ENCODE measurements around the gene KCNA2.

The KCNA2 gene

GRCh38 chr1:110572751-110573150 is 33.4 kb downstream of the KCNA2 start:
- Histone ChIP-seq H3K27ac (ENCODE audit: low read depth, low read length) (no peak overlapping the region), H3K36me3 (ENCODE audit: control insufficient read depth, insufficient read depth, low read length) (no peaks in the 10 kb centered on the region), H3K27me3 (ENCODE audit: control insufficient read depth, insufficient read depth, low read length) (no peaks in the 10 kb centered on the region), H3K4me3 (ENCODE audit: low read length) (no peak overlapping the region), H3K9ac (ENCODE audit: low read length) (no peak overlapping the region), H3K4me1 (ENCODE audit: control insufficient read depth, insufficient read depth, low read length) (no peaks in the 10 kb centered on the region)

GRCh38 chr1:110570901-110571300 is 35.3 kb downstream of the KCNA2 start:
- H3K27me3 ChIP-seq (ENCODE audit: control insufficient read depth, insufficient read depth, low read length) = no peaks in the 10 kb centered on the region

GRCh38 chr1:110570307-110570706 is 35.9 kb downstream of the KCNA2 start:
- no peaks in the 10 kb centered on the region for H3K4me1 ChIP-seq (ENCODE audit: control insufficient read depth, insufficient read depth, low read length)
- no peaks in the 10 kb centered on the region for H3K36me3 ChIP-seq (ENCODE audit: control insufficient read depth, insufficient read depth, low read length)
- H3K27me3 ChIP-seq (ENCODE audit: control insufficient read depth, insufficient read depth, low read length) = no peaks in the 10 kb centered on the region
- no peak overlapping the region for H3K9ac ChIP-seq (ENCODE audit: low read length)
- H3K27ac ChIP-seq (ENCODE audit: low read depth, low read length) = no peak overlapping the region
- no peak overlapping the region for H3K4me3 ChIP-seq (ENCODE audit: low read length)

More at GRCh38 chr1:110570901-110571300, 35.3 kb downstream of the KCNA2 start:
- Histone ChIP-seq H3K36me3 (ENCODE audit: control insufficient read depth, insufficient read depth, low read length) (no peaks in the 10 kb centered on the region), H3K4me3 (ENCODE audit: low read length) (no peak overlapping the region), H3K27ac (ENCODE audit: low read depth, low read length) (no peak overlapping the region), H3K4me1 (ENCODE audit: control insufficient read depth, insufficient read depth, low read length) (no peaks in the 10 kb centered on the region), H3K9ac (ENCODE audit: low read length) (no peak overlapping the region)

GRCh38 chr1:110566836-110567235 is 39.3 kb downstream of the KCNA2 start:
- no peaks in the 10 kb centered on the region for H3K4me1 ChIP-seq (ENCODE audit: control insufficient read depth, insufficient read depth, low read length)
- no peak overlapping the region for H3K9ac ChIP-seq (ENCODE audit: low read length)
- no peaks in the 10 kb centered on the region for H3K36me3 ChIP-seq (ENCODE audit: control insufficient read depth, insufficient read depth, low read length)
- no peak overlapping the region for H3K27ac ChIP-seq (ENCODE audit: low read depth, low read length)
- no peaks in the 10 kb centered on the region for H3K27me3 ChIP-seq (ENCODE audit: control insufficient read depth, insufficient read depth, low read length)
- no peak overlapping the region for H3K4me3 ChIP-seq (ENCODE audit: low read length)

- no peaks in the 10 kb centered on the region for H3K27me3 ChIP-seq (ENCODE audit: control insufficient read depth, insufficient read depth, low read length)
- H3K27ac ChIP-seq (ENCODE audit: low read depth, low read length) = no peak overlapping the region
- no peaks in the 10 kb centered on the region for H3K36me3 ChIP-seq (ENCODE audit: control insufficient read depth, insufficient read depth, low read length)
- H3K9ac ChIP-seq (ENCODE audit: low read length) = no peak overlapping the region
- H3K4me3 ChIP-seq (ENCODE audit: low read length) = no peak overlapping the region
- no peaks in the 10 kb centered on the region for H3K4me1 ChIP-seq (ENCODE audit: control insufficient read depth, insufficient read depth, low read length)
Observed at GRCh38 chr1:110565565-110565964, 40.6 kb downstream of the KCNA2 start.

- Histone ChIP-seq H3K4me3 (ENCODE audit: low read length) (no peak overlapping the region), H3K4me1 (ENCODE audit: control insufficient read depth, insufficient read depth, low read length) (no peaks in the 10 kb centered on the region), H3K27ac (ENCODE audit: low read depth, low read length) (no peak overlapping the region), H3K36me3 (ENCODE audit: control insufficient read depth, insufficient read depth, low read length) (no peaks in the 10 kb centered on the region), H3K27me3 (ENCODE audit: control insufficient read depth, insufficient read depth, low read length) (no peaks in the 10 kb centered on the region), H3K9ac (ENCODE audit: low read length) (no peak overlapping the region)
Observed at GRCh38 chr1:110563089-110563488, 43.1 kb downstream of the KCNA2 start.

GRCh38 chr1:110561596-110561995 is 44.6 kb downstream of the KCNA2 start:
- Histone ChIP-seq H3K4me1 (ENCODE audit: control insufficient read depth, insufficient read depth, low read length) (no peaks in the 10 kb centered on the region), H3K36me3 (ENCODE audit: control insufficient read depth, insufficient read depth, low read length) (no peaks in the 10 kb centered on the region), H3K9ac (ENCODE audit: low read length) (no peak overlapping the region), H3K4me3 (ENCODE audit: low read length) (no peak overlapping the region), H3K27ac (ENCODE audit: low read depth, low read length) (no peak overlapping the region), H3K27me3 (ENCODE audit: control insufficient read depth, insufficient read depth, low read length) (no peaks in the 10 kb centered on the region)

GRCh38 chr1:110559157-110559556 is 47.0 kb downstream of the KCNA2 start:
- no peaks in the 10 kb centered on the region for H3K36me3 ChIP-seq (ENCODE audit: control insufficient read depth, insufficient read depth, low read length)
- peaks cover 3% of the 10 kb centered on the region for H3K27me3 ChIP-seq (ENCODE audit: control insufficient read depth, insufficient read depth, low read length)
- H3K4me1 ChIP-seq (ENCODE audit: control insufficient read depth, insufficient read depth, low read length) = peaks cover 5% of the 10 kb centered on the region
- H3K27ac ChIP-seq (ENCODE audit: low read depth, low read length) = no peak overlapping the region
- H3K9ac ChIP-seq (ENCODE audit: low read length) = no peak overlapping the region
- H3K4me3 ChIP-seq (ENCODE audit: low read length) = no peak overlapping the region

GRCh38 chr1:110557481-110557880 is 48.7 kb downstream of the KCNA2 start:
- Histone ChIP-seq H3K4me3 (ENCODE audit: low read length) (no peak overlapping the region), H3K27ac (ENCODE audit: low read depth, low read length) (no peak overlapping the region), H3K36me3 (ENCODE audit: control insufficient read depth, insufficient read depth, low read length) (no peaks in the 10 kb centered on the region), H3K4me1 (ENCODE audit: control insufficient read depth, insufficient read depth, low read length) (peaks cover 5% of the 10 kb centered on the region), H3K27me3 (ENCODE audit: control insufficient read depth, insufficient read depth, low read length) (peaks cover 3% of the 10 kb centered on the region), H3K9ac (ENCODE audit: low read length) (no peak overlapping the region)

- H3K27ac ChIP-seq (ENCODE audit: low read depth, low read length) = no peak overlapping the region
- no peaks in the 10 kb centered on the region for H3K36me3 ChIP-seq (ENCODE audit: control insufficient read depth, insufficient read depth, low read length)
- peaks cover 5% of the 10 kb centered on the region for H3K4me1 ChIP-seq (ENCODE audit: control insufficient read depth, insufficient read depth, low read length)
- no peak overlapping the region for H3K4me3 ChIP-seq (ENCODE audit: low read length)
- H3K27me3 ChIP-seq (ENCODE audit: control insufficient read depth, insufficient read depth, low read length) = peaks cover 5% of the 10 kb centered on the region
- H3K9ac ChIP-seq (ENCODE audit: low read length) = no peak overlapping the region
Observed at GRCh38 chr1:110556471-110556807, 49.7 kb downstream of the KCNA2 start.

- Histone ChIP-seq H3K27me3 (ENCODE audit: control insufficient read depth, insufficient read depth, low read length) (peaks cover 5% of the 10 kb centered on the region), H3K27ac (ENCODE audit: low read depth, low read length) (peak overlapping the region; percentile 33), H3K9ac (ENCODE audit: low read length) (no peak overlapping the region), H3K4me3 (ENCODE audit: low read length) (peak overlapping the region; percentile 56), H3K36me3 (ENCODE audit: control insufficient read depth, insufficient read depth, low read length) (no peaks in the 10 kb centered on the region), H3K4me1 (ENCODE audit: control insufficient read depth, insufficient read depth, low read length) (peaks cover 5% of the 10 kb centered on the region)
Observed at GRCh38 chr1:110555807-110556470, 50.2 kb downstream of the KCNA2 start.

GRCh38 chr1:110554871-110555801 is 51.0 kb downstream of the KCNA2 start:
- peak overlapping the region; percentile 33 for H3K27ac ChIP-seq (ENCODE audit: low read depth, low read length)
- peak overlapping the region; percentile 56 for H3K4me3 ChIP-seq (ENCODE audit: low read length)
- no peak overlapping the region for H3K9ac ChIP-seq (ENCODE audit: low read length)
- H3K4me1 ChIP-seq (ENCODE audit: control insufficient read depth, insufficient read depth, low read length) = peaks cover 5% of the 10 kb centered on the region
- H3K27me3 ChIP-seq (ENCODE audit: control insufficient read depth, insufficient read depth, low read length) = peaks cover 5% of the 10 kb centered on the region
- no peaks in the 10 kb centered on the region for H3K36me3 ChIP-seq (ENCODE audit: control insufficient read depth, insufficient read depth, low read length)

All from rectal smooth muscle tissue (tissue), 1 donor.